HG03039 (cell line): ENCODE data around the gene HS6ST1.

ENCODE experiments used
- ATAC-seq: cut with Tn5 transposase; IDR thresholded peaks from one replicate; pipeline ENCODE4 v1.9.1; 2021; ENCODE audit warnings: mild to moderate bottlenecking, moderate library complexity; ENCODE audit not compliant: unreplicated experiment

The HS6ST1 gene, protein sequence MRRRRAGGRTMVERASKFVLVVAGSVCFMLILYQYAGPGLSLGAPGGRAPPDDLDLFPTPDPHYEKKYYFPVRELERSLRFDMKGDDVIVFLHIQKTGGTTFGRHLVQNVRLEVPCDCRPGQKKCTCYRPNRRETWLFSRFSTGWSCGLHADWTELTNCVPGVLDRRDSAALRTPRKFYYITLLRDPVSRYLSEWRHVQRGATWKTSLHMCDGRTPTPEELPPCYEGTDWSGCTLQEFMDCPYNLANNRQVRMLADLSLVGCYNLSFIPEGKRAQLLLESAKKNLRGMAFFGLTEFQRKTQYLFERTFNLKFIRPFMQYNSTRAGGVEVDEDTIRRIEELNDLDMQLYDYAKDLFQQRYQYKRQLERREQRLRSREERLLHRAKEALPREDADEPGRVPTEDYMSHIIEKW

DNA sequence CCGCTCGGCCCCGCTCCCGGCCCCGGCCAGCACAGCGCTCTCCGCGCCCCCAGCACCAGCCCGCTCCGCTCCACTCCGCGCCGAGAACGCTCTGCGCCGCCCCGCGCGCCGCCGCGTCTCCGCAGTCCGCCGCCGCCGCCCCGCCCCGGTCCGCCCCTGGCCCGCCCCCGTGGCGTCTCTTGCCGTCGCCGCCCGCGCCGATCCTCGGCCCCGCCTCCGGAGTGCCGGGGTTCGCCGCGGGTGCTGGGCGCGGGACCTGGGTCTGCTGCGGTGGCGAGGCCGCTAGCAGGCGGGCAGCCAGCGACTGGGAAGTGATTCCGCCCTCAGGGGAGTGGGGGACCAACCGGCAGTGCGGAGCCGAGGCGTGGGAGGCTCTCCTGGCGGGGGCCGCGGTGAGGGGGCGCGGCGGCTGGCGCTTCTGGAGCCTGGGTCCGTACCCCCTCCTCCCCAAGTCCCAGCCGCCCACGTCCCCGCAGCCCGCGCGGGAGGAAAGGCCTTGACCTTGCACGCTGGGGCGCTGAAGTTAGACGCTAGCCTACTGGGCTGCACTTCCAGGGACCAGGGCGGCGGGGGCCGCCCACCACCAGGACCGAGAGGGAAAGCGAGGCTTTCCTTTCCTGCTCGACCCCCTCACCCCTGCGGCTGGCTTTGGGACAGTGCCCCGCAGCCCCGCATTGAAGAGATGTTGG lies at the start of gene HS6ST1:
HS6ST1 (minus strand) TSS at position 93 of the 689 bp plus-strand sequence. CDS start 305 bp downstream, outside the sequence.
- peak; percentile 57 for ATAC-seq

- no peak for ATAC-seq
Observed at GRCh38 chr2:128367601-128368359, 49.1 kb upstream of the HS6ST1 start.

DNA sequence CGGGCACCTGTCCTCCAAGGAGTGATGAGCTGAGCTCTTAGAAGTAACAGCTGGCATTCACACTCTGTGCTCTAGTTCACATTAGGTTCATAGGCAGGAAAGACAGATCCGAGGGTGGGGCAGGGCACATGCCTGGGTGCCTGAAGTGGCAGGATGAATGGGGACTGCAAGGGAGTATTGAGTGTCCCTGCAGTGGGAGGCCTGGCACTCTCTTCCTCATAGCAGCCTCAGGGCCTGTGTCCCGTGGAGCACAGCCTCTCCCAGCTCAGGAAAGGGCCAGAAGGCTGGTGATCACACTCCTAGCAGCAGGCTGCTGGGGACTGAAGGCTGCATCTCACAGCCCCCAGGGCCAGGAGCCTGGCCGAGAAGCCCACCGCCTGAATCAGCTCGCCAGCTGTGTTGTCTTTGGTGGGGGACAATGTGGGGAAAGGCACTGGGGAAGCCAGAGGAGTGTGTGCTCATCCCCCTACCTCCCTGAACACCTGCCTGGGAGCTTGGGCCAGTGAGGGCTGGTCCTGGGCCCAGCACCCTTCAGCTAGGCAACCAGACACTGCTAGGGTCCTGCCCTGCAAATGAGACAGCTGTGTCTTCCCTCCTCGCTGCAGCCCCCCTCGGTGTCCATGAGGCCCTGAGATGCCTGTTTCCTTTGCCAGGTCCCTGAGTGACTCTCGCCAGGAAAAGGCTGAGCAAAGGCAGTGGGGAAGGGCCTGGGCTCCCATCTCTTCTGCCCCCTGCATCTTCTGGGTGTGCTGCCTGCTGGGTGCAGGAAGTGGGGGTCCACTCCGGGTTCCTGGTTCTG lies 48.2 kb upstream of the HS6ST1 start:
- no peak for ATAC-seq

GRCh38 chr2:128365217-128365905 lies 46.7 kb upstream of the HS6ST1 start:
- ATAC-seq = no peak

GRCh38 chr2:128364441-128364911 lies 45.8 kb upstream of the HS6ST1 start:
- ATAC-seq = no peak

DNA sequence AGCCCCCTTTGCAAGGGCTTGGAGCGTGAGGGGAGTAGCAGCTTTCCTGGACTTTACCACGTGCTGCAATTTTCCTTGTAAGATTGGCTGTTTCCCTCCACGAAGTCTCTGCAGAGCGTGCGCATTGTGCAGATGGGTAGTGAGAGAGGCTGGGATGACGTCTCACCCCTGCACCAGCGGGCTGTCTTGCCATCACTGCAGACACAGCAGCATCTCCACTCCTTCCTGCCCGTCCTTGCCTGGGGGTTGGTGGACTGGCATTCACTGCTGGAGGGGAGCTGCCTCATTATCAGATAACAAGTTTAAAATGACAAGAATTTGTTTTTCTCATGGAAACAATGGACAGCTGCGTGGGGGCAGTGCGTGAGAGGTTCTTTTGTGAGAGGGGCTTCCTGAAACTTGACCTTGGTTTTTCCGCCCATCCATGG lies 45.3 kb upstream of the HS6ST1 start:
- no peak for ATAC-seq

DNA sequence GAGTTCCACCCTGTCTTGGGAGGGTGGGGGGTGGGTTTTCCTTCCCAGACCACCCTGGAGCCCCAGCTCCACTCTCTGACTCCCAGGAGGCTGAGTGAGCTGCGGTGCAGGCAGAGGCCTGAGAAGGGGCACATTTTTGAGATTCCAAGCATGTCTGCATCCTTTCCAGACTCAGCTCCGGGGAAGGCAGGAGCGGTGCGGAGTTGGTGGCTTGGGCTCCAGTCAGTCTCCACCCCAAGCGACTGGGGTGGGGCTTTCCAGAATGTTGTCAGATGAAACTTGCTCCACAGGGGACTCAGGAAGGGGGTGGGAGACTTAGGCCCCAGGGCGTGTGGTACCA lies 44.2 kb upstream of the HS6ST1 start:
- no peak for ATAC-seq

- ATAC-seq = no peak
Observed at GRCh38 chr2:128362176-128362888, 43.7 kb upstream of the HS6ST1 start.

GRCh38 chr2:128361376-128362131 lies 42.9 kb upstream of the HS6ST1 start:
- ATAC-seq = no peak

DNA sequence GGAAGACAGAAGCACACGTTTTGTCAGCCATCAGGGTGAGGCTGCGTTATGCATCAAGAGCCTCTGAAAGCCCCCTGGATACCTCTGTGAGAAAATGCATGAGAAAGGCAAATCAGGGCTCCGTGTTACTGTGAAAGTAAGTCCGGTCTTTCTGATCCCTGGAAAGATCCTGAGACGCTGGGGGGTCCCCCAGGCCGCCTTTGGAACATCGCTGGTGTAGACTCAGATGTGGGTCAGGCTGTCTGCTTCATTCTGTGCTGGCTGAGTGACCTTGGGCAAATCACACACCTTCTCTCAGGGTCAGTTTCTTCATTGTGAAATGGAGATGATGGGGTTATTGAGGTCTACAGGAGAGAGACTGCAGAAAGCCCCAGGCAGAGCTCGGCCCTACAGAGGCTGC lies 42.0 kb upstream of the HS6ST1 start:
- no peak for ATAC-seq

- no peak for ATAC-seq
Observed at GRCh38 chr2:128359841-128360240, 41.2 kb upstream of the HS6ST1 start.

- ATAC-seq = no peak
Observed at GRCh38 chr2:128358941-128359731, 40.5 kb upstream of the HS6ST1 start.

- no peak for ATAC-seq
Observed at GRCh38 chr2:128357506-128358370, 39.1 kb upstream of the HS6ST1 start.

DNA sequence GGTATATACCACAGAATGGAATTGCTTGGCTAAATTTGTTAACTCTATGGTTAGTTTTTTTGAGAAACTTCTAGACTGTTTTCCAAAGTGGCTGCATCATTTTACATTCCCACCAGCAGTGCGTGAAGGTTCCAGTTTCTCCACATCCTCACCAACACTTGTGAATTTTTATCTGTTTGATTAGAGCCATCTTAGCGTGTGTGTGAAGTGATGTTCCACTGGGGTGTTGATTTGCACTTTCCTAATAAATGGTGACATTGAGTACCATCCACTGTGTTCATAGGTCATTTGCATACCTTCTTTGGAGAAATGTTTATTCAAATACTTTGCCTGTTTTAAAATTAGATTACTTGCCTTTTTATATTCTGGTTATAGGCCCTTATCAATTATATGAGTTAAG lies 37.5 kb upstream of the HS6ST1 start:
- no peak for ATAC-seq

DNA sequence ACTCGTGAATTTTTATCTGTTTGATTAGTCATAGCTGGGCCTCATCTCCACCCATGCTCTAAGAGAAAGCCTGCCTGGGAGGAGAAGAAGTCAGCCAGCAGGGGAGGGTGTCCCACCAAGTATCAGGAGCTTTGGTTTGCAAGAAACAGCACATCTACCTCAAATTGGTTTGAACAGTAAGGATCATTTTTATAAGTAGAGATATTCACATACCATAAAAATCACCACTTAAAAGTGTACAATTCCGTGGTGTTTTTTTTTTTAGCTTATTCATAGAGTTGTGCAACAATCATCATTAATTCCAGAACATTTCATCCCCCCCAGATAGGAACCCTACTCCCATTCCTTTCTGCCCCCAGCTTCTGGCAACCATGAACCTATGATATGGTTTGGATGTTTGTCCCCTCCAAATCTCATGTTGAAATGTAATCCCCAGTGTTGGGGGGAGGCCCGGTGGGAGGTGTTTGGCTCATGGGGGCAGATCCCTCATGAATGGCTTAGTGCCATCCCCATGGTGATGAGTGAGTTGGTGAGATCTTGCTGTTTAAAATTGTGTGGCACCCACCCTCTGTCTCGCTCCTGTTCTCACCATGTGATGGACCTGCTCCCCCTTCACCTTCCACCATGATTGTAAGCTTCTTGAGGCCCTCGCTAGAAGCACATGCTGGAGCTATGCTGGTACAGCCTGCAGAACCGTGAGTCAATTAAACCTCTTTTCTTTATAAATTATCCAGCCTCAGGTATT lies 36.2 kb upstream of the HS6ST1 start:
- no peak for ATAC-seq

GRCh38 chr2:128354161-128354560 lies 35.5 kb upstream of the HS6ST1 start:
- ATAC-seq = no peak
